Stimulated activated CD4-positive, alpha-beta T cell treated with anti-CD3 and anti-CD28 coated beads, Interleukin-12 subunit alpha, Interleukin-12 subunit beta, amount 100 ng/mL, for 48 hours (primary cell): ENCODE data around the gene CHST3.
"Not testable (repeated sequence)": the region's sequence is repeated elsewhere in the genome, so short reads cannot be mapped to it uniquely, and the experiment has no call there.

Experiments used
- DNase-seq, 3 donors: peaks; one replicate each; pipeline ENCODE4 v3.0.0-alpha.2; 2020; ENCODE audit warnings: low read depth in 2 of 3, low spot score in 1 of 3

The CHST3 gene

DNA sequence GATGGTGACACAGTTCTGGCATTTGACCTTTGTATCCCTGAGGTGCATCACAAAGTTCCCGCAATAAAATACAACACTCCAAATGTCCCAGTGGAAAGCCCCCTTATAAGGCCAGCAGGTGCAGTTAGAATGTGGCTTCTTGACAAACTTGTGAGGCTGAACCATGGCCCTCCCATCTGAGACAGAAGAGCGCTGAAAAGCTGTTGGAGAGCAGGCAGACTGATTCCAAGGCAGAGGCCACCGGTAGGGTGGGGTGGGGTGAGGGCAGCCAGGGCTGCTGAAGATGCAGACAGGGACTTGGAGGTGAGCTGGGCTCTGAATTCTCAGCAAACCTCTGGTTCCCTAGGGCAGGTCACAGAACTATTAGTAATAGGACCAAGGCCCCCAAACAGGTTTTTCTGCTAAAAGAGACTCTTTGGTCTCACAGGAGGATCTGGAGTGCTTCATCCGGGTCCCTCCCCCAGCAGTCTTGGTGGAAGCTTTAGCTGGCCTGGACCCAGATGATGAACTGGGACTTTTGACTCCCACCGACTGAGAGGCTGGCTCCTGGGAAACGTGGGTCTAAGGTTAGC, 15.6 kb upstream of the CHST3 start:
- no peak for DNase-seq

DNA sequence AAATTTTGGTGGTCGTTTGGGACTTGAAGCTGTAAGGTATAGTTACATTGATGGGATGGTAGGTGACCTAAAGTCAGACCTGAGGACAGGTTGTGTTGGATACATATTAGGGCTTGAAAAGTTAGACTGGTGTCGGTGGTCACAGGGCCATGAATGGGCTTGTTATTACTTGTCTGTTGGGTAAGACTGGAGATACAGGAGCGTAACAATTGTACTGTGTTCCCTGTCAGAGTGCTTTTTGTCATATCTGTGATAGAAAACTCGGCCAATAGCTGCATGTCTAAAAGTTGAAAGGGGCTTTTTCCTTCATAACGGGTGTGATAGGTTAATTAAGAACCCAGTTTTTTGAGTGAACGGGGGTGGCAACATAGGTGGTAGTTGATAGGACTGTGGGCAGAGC, 13.5 kb upstream of the CHST3 start:
- DNase-seq, result no peak

- DNase-seq, result no peak
Measured at GRCh38 chr10:71952745-71953144, 11.4 kb upstream of the CHST3 start.

GRCh38 chr10:71957546-71958275, 6.5 kb upstream of the CHST3 start:
- no peak for DNase-seq

GRCh38 chr10:71959526-71959925, 4.7 kb upstream of the CHST3 start:
- DNase-seq, result no peak

GRCh38 chr10:71961831-71962230, 2.4 kb upstream of the CHST3 start:
- DNase-seq, result no peak

DNA sequence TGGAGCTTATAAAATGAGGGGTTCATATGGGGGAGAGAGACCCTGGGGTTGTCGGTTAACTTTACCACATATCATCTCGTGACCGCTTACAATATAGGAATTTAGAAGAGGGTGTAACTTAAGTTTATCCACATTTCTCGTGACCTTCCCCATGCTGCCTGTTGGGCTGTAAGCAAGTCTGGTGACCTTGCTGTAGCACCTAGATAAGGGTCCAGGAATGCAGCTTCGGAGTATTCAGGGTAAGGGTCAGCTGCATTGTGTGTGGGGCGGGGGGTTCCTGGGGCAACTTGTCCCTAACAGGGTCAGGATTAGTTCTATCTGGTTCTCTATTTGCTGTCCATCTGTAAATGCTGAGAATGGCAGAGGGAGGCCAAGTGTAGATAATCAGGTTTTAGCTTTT, 1.3 kb upstream of the CHST3 start:
- no peak for DNase-seq

DNA sequence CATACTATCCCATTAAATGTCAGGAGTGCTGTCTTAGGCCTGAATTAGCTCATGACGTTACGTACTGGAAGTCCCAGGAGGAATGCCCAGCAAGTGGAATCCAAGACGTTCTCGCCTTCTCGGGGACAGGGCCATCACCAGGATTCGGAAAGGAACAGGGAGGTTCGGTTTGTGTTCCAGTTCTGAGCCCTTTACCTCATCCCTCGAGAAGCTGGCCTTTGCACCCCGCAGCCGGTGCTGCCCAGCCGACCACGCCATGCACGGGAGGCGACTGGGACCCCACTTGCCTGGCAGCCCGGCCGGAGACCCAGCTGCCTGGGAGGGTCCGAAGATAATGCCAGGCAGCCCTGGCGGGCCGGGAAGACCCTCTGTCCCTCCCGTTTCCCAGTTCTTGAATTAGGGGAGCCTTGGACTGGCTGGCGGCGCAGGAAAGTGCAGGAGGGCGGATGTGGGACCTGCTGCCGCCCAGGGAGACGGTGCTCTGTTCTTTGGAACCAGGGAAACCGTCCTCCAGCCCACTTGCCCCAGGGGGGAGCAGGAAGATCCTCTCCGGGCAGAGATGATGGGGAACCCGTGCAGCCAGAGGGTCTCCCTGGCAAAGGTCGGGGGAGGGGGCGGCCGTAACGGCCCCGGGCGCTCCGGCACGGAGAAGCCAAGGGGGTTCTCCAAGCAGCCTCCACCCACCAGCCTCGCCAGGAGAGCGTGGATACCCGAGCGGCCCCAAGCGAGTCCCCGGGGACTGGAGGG, 671 bp upstream of the CHST3 start:
- DNase-seq, result no peak

DNA sequence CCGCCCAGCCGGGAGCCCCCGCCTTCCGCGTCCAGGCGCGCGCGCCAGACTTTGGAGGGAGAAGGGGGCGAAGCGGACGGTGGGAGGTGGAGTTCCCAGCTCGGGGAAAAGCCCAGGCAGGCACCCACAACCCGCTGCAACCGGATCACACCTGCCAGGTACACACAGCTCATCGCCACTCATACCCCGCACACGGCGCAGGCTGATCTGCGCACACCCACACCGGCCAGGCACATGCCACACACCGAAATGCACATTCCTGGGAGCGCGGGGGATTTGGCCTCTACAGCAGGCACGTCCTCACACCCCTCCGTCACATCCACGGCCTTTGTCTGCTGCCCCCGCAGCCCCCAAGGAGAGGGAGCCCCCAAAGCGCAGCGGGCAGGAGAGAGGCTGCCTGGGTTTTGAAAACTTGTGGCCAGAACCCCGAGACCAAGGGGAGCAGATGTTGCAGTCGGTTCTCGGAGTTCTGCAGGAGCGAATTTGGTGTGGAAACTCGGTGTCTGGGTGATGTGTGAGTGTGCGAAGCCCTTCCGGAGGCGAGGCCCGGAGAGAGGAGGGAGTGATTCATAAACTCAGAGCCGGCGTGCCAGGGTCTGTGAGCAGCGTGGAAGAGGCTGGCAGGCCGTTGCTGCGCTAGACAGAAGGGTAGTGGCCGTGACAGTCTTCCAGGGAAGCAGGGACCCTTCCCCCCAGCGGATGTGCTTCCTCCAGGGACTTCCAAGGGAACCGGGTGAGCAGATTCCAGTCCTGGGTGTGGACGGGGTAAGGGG, 734 bp downstream of the CHST3 start:
- peak in 2 of 3 donors; percentile 33 to 39 for DNase-seq

DNA sequence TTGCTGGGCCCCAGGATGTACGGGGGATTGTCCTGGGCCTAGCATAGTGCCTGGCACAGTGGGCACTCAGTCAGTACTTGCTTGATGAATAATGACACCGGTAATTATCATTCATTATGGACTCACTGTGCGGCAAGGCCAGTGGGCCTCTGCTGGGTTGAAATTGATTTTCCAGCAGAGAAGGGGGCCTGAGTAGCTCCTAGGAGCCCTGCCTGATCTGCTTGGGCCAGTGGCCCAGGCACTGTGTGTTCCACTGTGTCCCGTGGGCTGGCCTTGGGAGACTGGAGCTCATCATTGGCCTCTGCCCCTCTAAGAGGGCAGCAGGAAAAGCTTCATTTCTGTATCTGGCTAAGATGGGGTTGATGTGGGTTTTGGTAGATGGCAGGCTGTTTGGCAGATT, 1.4 kb downstream of the CHST3 start:
- no peak for DNase-seq

DNA sequence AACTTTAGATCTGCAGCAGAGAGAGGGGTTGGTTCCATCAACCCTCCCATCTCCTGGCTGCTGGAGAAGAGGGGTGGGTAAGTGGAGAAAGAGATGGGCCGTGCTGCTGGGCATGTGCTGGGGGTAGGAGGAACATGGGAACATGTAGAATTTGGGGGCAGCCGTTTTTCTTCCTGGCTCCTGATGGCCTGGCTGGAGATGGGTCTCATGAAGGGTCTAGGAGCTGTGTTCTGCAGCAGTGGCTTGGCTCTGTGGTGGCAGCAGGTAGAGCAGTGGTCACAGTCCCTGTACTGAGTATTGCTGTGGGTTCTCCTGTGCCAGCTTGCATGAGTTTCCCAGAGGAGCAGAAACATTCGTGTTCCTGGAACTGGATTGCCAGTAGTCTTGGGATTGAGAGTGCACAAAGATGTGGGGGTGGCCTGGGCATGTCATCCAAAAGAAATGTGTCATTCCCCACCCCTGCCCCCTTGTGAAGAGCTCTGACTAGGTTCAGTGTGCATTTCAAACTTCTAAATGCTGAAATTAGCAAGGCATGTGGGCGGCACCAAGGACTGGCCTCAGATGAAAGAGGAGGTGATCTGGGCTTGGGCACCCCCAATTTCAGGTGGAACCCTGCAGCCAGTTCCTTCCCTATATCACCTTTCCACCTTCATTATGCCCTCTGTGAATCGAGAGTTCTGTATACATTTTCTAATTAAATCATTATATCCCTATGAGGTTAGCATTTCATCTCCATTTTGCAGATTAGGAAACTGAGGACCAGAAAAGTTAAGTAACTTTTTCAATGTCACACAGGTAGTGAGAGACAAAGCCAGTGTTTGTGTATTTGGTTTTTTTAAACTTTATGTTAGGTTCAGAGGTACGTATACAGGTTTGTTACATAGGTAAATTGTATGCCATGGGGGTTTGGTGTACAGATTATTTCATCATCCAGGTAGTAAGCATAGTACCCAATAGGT, 2.1 kb downstream of the CHST3 start:
- DNase-seq, result no peak

- DNase-seq, result not testable (repeated sequence)
Measured at GRCh38 chr10:71967958-71968357, 3.8 kb downstream of the CHST3 start.

DNA sequence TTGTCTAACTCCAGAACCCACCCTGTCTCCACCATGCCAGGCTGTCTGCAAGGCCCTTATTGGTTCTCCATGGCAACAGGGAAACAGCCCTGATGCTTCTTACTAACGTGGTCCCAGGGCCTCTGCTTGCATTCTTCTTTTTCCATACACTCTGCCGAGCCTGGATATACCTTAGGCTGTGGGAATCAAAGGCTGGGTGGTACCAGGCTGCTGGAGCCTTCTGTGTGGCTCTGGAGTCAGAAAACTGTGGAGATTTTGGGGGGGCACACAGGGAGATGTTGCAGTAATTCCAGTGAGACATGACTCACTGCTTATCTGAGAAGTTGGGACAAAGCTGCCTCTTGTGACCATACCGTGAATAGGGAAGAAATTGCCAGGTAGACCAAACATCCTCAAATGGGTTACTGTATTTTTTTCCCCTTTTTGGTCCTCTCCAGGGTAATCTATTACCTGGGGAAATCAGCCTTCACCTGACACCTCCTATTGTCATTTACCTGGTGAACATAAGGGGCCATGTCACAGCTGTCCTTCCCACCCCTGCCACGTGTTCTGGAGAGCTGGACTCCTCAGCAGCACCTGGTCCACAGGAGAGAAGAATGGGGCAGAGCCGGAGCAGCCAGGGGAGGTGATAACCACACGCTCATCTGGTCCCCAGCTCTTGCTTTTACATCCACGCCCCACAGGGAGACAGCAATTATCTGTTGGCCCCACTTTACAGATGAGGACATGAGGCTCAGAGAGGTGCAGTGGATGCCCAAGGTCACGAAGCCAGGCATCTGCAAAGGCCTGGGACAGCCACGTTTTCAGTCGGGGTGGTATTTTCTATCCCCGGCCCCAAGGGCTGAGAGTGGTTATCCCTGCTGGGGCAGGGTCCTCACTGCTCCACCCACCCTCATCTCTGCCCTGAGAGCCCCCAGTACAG, 4.6 kb downstream of the CHST3 start:
- DNase-seq, result no peak

- no peak for DNase-seq
Measured at GRCh38 chr10:71969929-71970328, 5.7 kb downstream of the CHST3 start.

GRCh38 chr10:71970331-71970730, 6.1 kb downstream of the CHST3 start:
- DNase-seq, result no peak

DNA sequence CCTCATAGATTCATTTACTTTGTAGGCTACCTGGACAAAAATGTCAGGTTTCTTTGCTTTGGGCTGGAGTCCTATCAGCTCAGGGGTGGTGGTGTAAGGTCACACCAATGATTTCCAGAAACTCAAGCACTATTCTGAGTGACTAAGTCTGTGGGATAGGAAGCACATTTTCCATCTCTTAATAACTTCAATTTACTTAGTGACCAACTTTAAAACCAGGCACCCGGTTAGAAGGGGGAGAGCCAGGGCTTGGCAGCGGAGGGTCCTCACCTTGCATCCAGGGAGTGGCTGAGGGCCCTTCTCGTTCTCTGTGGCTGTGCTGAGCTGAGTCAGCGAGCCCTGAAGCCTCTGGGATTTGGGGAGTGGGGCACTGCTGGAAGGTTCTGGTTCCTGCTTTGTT, 6.7 kb downstream of the CHST3 start:
- DNase-seq, result no peak

DNA sequence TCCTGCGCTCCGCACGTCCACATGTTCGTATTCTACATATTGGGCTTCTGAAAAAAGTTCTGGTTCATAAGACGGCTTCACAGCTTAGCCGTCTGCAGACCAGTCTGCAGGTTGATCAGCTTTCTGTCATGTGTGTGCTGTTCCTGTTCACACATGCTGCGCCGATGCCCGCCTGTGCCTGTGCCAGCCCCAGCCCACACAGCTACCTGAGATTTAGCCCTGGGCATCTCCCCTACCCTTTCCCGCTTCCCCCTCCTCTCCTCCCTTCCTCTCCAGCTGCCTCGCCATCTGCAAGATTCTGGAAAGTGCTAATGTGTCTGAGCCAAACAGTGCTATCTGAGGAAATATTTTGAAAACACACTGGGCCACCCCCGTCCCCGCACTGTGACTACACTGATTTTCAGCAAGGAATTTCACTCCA, 7.1 kb downstream of the CHST3 start:
- no peak for DNase-seq

- no peak for DNase-seq
Measured at GRCh38 chr10:71971769-71972555, 7.8 kb downstream of the CHST3 start.
